Brain microvascular endothelial cell (primary cell): ENCODE measurements around the gene AGPS.
A peak's percentile ranks its signal among the peaks of the same experiment; 100 is the strongest.

Experiments used
- DNase-seq: peaks from one replicate; pipeline ENCODE4 v3.0.0-alpha.2; 2020
- H3K27ac ChIP-seq: fragments of 250-450 bp; sonication (Bioruptor Pico); 2 replicates; pipeline ENCODE4 v1.5.1; 2020; ENCODE audit warnings: mild to moderate bottlenecking, moderate library complexity
- H3K27me3 ChIP-seq: fragments of 250-450 bp; sonication (Bioruptor Pico); replicated peaks from 2 replicates; pipeline ENCODE4 v1.5.1; 2020; ENCODE audit warnings: mild to moderate bottlenecking
- H3K36me3 ChIP-seq: fragments of 250-450 bp; sonication (Bioruptor Pico); replicated peaks from 2 replicates; pipeline ENCODE4 v1.5.1; 2020; ENCODE audit warnings: mild to moderate bottlenecking
- H3K4me3 ChIP-seq: 2 replicates; pipeline ENCODE4 v1.5.1; 2011; ENCODE audit warnings: low read depth, mild to moderate bottlenecking, control low read depth, low read length, moderate library complexity
- in situ Hi-C: cut with HindIII; loops from 2 replicates; pipeline ENCODE4 v1.10.0; 2017; ENCODE audit warnings: low sequenced_read_pairs, low pct_ligation_motif_present
- TF ChIP-seq, protein P1 (sequence below): IDR thresholded peaks from 2 replicates; pipeline ENCODE4 v1.5.1; 2011; ENCODE audit warnings: low read depth, mild to moderate bottlenecking, moderate library complexity, low read length, control low read depth, inconsistent platforms; ENCODE audit errors: missing control alignments

The AGPS gene

DNA sequence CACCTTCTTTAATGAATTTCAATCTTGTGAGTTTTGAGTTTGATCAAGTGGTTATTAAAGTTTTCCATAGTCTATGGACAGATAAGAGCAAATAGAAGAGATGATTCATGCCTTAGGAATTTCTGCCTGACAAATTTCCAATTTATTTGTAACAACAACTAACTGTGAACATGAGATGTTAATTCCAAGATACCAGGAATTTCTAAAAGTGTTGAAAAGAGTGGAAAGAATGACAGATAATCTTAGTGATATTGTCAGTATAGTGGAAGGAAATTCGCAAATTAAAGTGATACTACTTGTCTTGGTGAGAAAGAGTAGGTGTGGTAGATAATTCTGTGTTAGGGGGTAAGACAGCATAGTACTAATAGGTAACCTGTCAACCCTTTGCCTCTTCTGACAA is 82.4 kb downstream of the AGPS start:
- H3K4me3 ChIP-seq, result no peak overlapping the region
- no peaks in the 10 kb centered on the region for H3K36me3 ChIP-seq
- no peak overlapping the region for H3K27ac ChIP-seq
- no peaks in the 10 kb centered on the region for H3K27me3 ChIP-seq
- TF ChIP-seq, protein P1, sequence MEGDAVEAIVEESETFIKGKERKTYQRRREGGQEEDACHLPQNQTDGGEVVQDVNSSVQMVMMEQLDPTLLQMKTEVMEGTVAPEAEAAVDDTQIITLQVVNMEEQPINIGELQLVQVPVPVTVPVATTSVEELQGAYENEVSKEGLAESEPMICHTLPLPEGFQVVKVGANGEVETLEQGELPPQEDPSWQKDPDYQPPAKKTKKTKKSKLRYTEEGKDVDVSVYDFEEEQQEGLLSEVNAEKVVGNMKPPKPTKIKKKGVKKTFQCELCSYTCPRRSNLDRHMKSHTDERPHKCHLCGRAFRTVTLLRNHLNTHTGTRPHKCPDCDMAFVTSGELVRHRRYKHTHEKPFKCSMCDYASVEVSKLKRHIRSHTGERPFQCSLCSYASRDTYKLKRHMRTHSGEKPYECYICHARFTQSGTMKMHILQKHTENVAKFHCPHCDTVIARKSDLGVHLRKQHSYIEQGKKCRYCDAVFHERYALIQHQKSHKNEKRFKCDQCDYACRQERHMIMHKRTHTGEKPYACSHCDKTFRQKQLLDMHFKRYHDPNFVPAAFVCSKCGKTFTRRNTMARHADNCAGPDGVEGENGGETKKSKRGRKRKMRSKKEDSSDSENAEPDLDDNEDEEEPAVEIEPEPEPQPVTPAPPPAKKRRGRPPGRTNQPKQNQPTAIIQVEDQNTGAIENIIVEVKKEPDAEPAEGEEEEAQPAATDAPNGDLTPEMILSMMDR, result no peak
- DNase-seq, result no peak
- in situ Hi-C loops, result no loop called here

DNA sequence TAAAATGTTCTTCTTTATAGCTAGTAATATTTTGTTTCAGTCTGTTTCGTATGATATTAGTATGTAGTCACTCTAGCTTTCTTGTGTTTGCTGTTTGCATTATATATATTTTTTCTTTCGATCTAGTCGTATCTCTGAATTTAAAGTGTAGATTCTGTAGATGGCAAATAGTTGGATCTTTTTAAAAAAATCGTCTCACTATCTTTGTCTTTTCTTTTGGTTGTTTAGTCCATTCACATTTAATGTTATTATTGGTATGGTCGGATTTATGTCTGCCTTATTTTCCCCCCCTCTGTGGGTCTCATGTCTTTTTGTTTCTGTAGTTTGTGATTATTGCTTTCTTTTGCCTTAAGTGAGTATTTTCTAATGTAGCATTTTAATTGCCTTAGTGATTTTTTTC is 84.3 kb downstream of the AGPS start:
- Histone ChIP-seq H3K27me3 (no peaks in the 10 kb centered on the region), H3K27ac (no peak overlapping the region), H3K36me3 (no peaks in the 10 kb centered on the region), H3K4me3 (no peak overlapping the region)
- no peak for DNase-seq
- TF ChIP-seq, protein P1, result no peak
- in situ Hi-C loops, result no loop called here

DNA sequence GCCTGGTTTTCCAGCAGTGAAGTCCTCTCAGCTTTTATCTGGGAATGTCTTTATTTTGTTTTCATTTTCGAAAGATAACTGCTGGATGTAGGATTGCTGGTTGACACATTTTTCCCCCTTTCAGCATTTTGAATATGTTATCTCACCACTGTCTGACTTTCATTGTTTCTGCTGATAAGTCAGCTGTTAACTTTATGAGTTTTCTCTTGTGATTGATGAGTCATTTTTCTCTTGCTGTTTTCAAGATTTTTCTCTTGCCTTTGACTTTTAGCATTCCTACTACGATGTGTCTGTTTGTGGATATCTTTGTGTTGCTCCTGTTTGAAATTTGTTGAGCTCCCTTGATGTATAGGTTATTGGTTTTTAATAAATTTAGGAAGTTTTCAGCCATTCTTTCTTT is 85.5 kb downstream of the AGPS start:
- DNase-seq, result peak; percentile 24
- TF ChIP-seq, protein P1, result no peak
- Histone ChIP-seq H3K4me3 (no peak overlapping the region), H3K36me3 (no peaks in the 10 kb centered on the region), H3K27me3 (no peaks in the 10 kb centered on the region), H3K27ac (no peak overlapping the region)
- in situ Hi-C loops, result no loop called here

DNA sequence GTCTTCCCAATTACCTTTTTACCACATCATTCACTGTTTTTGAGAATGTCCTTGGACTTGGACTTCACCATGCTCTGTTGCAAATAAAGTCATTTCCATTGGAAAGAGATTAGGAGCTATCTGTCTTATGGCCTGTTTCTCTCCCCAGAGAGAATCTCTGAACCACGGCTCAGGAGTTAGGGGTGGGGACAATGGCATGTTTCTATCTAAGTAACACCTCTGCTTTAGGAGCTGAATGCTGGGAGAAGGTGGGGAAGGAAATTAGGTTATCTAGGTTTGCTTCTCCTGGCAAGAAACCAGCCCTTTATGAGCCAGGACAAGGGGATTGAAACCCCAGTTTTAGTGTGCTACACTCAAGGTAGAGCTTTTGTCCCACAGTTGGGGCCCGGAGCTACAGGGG is 86.3 kb downstream of the AGPS start:
- Histone ChIP-seq H3K4me3 (no peak overlapping the region), H3K27me3 (no peaks in the 10 kb centered on the region), H3K27ac (no peak overlapping the region), H3K36me3 (no peaks in the 10 kb centered on the region)
- TF ChIP-seq, protein P1, result no peak
- in situ Hi-C loops, result no loop called here
- DNase-seq, result no peak

DNA sequence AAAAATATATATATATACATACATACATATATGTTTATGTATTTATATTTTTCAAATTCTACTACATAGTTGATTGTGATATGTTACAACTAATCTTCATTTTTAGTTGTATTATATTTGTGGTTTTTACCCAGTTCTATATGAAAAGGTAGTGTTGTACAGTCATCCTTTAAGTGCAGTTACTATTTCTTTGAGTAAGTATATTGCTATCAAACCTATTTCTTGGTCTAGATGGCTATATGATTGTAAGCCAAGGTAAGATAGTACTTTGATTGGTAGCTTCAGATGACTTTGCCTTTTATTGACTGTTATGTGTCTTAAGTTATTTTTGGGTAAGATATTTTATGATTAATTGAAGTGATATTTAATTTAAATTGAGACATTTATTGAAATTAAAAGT is 89.6 kb downstream of the AGPS start:
- H3K4me3 ChIP-seq, result no peak overlapping the region
- no peak for DNase-seq
- H3K27me3 ChIP-seq, result no peaks in the 10 kb centered on the region
- peaks cover 3% of the 10 kb centered on the region for H3K36me3 ChIP-seq
- TF ChIP-seq, protein P1, result no peak
- in situ Hi-C loops, result no loop called here
- H3K27ac ChIP-seq, result no peak overlapping the region

DNA sequence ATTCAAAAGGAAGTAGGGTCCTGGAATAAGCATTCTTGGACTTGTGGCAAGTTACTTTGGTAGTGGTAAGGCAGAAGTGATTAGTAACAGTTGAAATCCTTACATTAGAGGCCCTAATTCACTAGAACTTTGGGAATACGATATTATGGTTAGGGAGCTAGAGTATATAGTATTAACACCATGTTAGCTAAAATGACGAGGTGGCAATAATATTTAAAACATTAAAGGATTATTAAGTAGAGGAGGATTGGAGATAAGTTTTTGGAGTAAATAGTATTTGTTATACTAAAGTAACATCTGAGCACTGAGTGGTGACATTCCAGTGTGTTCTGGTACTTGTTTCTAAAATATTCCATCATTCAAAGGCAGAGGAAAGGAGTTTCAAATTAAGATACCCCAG is 91.0 kb downstream of the AGPS start:
- TF ChIP-seq, protein P1, result no peak
- in situ Hi-C loops, result no loop called here
- DNase-seq, result no peak
- Histone ChIP-seq H3K36me3 (peaks cover 3% of the 10 kb centered on the region), H3K27me3 (no peaks in the 10 kb centered on the region), H3K4me3 (no peak overlapping the region), H3K27ac (no peak overlapping the region)
